Ramos (cell line): ENCODE measurements around the gene AQP12A.

Experiments
- in situ Hi-C: fragments of 300-500 bp; cut with MboI; formaldehyde crosslinking; loops from one replicate; pipeline ENCODE4 v1.14.3; 2022; ENCODE audit warnings: low sequenced_read_pairs; ENCODE audit not compliant: unreplicated experiment

The AQP12A gene

DNA sequence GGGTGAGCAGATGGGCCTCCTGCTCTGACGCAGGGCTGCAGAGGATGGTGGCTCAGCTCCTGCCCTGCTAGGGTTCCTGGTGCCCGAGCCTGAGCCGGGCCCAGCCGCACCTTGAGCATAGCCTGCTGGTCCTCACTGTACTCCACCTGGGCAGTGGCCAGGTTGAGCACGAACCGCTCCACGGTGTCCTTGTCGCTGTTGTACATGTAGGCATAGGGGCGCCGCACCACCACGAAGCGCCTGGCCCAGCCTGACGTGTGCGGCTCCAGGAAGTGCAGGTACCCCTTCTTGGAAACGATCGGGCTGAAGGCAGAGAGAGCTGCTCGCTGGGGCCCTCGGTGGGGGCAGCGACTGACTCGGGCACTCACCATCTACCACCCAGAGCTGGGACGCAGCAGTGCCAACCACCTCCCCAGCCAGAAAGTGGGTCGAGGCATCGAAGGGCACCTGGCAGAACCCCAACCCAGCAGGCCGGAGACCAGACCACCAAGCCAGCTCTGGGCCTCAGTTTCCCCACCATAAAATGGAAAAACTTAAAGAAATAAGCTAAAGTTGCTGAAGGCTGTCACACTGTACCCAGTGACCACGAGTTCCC lies 27.3 kb downstream of the AQP12A start:
- in situ Hi-C loops, result loop anchor here (25.0 kb wide), 1 partner anchor 207 kb away; no protein-coding TSS in a partner anchor

DNA sequence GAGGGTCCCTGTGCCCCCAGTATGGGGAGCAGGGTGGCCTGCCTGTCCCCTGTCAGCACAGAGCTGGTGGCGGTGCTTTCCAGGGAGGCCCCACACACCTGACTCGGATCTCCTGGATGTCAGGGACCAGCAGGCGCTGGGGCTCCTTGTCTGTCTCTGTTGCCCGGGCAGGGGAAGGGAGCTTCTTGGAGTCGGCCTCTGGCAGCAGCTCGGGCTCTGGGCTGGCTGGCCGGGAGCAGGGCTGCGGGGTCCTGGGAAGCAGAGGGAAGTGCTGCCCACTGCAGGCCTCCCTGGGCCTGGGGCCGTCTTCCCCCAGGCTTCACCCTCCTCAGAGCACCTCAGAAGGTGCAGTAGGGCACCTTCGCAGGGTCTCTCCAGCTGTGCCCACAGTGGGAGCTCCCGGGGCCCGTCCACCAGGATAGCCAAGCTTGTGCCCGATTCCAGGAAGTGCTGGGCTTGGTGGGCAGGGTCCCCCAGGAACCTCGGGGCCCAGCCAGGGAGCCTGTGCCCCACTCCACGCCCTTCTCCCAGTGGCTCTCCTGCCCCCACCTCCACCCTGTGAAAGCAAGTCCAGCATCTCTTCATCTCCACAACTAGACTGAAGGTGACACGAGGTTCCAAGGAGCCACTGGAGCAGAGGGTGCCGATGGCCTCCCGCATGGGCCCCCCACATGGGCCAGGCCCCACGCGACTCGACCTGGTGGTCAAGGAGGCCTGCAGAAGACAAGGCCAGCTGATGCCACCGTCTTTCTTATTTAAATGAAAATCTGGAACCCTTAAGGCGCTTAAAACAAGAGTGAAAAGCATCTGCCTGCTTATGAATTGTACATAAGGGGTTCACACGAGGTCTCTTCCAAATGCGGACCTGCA lies 28.2 kb downstream of the AQP12A start:
- in situ Hi-C loops, result loop anchor here (25.0 kb wide), 1 partner anchor 208 kb away; no protein-coding TSS in a partner anchor

DNA sequence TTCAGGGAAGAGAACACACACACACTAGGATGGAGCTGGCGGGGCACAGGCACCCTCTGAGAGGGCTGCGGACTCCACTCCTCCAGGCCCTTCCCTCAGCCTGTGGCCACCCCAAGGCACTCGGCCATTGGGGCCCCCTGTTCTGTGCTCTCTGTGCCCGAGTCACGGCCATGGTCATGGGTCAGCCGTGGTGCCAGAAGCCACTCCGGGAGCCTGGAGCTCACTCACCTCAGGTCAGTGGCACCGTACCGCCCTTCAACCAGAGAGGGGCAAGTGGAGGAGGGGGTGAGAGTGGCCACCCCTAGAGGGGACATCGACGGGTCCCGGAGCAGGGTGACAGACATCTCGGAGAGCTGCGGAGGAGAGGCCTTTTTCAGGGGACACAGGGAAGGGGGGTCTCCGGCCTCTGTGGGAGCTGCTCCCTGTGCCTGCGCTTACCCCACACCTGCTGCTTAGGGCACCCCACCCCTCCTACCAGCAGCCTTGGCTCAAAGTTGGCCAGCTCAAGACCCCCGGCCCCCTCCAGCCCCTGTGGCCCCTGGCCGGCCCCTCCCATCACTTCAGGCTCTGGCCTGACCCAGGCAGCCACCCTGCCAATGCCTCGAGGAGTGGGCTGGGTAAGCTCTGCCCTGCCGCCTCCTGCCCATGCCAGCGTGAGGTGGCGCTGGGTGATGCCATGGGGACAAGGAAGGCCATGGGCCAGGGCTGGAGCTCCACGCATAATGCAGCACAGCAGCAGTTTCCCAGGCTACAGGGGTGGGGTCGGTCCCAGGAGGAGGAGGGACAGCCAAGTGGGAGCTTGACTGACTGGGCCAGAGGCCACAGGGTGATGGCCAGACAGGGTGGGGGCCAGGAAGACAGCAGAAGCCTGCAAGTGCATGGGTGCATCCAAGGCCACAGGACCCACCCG lies 29.3 kb downstream of the AQP12A start:
- in situ Hi-C loops, result loop anchor here (25.0 kb wide), 1 partner anchor 209 kb away; no protein-coding TSS in a partner anchor

DNA sequence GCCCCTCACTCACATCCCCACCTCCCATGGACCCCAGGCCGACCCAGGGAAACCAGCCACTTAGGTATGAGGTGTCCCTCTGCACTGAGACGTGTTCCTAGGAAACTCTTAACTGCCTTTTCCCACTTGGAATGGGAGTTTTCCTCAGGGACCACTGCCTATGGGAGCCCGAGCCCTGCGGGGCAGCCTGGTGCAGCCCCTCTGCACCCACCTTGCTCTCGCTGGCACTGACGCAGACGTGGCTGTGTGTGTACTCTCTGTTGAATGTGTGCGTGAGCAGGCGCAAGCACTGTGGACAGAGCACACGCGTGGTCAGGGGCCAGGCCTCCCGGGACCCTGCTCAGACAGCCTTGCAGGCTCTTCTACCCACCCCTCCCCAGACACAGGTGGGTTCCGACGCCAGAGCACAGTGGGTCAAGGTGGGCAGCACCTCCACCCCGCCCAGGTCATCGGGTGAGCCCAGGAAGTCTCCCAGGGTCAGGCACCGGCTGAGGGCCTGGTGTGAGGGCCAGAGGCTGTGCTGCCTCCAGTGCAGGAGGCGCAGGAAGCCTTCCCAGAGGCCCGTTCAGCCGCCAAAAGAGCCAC lies 30.0 kb downstream of the AQP12A start:
- in situ Hi-C loops, result loop anchor here (25.0 kb wide), 1 partner anchor 209 kb away; no protein-coding TSS in a partner anchor

DNA sequence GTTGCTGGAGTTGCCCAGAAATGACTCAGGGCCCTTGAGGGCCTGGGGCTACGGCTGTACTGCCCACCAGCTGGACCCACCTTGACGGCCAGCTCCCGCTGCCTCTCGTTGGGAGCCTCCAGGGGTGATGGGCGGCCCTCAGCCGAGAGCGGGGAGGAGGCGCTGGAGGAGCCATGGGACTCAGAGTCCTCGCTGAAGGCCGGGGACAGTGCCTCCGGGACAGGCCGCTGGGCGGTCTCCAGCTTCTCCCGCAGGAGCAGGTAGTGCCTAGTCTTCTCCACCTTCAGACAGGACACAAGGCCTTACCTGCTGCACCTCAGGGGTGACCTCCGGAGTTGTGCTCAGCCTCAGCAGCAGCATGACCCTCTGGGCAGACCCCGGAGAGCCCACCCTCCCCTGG lies 30.7 kb downstream of the AQP12A start:
- in situ Hi-C loops, result loop anchor here (25.0 kb wide), 1 partner anchor 210 kb away; no protein-coding TSS in a partner anchor

DNA sequence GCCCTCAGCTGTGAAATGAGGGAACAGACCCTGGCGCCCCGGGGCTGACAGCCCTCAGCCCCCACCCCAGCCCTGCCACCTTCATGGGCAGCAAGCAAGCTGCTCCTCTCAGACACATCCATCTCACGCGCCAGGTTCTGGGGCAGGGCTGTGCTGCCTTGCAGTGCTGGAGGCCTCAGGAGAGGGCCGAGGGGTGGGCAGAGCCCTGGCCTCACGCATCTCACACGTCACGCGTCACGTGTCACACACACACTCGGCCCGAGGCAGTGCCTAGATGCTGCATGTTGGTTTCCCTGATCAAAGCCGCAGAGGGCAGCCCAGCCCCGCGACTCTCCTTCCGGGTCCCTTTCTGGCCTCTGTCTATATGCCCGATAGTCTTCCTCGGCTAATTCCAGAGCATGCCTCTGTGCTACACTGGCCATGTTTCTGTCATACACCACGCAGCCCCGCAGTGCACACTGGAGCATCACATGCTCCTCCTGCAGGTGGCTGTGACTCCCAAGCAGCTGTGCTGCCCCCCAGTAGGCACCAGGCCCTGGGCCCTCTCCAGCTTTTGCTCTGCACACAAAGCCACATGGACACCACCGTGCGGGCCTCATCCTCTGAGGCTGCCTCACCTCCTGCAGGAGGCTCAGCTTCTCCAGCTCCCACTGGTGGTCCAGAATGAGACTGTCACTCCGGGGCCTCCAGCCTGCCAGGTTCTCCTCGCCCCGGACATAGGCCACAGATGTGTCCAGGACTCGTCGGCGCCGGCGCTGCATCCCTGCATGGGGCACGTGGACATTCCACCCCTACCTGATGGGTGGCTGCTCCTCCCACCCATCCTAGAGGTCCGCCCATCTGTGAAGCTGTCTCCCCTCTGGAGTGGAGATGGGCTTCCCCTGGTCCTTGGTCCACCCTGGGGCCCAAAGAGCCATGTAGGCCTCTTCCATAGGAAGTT lies 31.4 kb downstream of the AQP12A start:
- in situ Hi-C loops, result loop anchor here (25.0 kb wide), 1 partner anchor 211 kb away; no protein-coding TSS in a partner anchor

DNA sequence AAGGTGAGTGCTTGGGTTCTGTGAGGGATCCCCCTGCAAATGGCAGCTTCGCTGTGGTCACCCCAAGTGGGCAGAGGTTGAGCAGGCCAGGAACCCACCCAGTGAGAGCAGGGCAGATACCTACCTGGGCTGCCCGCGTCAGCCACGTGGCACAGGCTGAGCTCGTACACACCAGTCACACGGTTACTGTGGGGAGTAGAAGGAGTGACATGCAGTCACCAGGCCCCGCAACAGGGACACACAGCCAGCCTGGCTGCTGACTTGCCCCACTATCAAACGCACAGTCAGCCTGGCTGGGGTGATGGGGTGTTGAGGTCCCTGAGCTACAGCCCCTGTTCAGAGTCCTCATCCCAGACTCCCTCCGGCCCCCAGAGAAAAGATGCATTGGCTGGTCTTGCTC lies 32.2 kb downstream of the AQP12A start:
- in situ Hi-C loops, result loop anchor here (25.0 kb wide), 1 partner anchor 212 kb away; no protein-coding TSS in a partner anchor

DNA sequence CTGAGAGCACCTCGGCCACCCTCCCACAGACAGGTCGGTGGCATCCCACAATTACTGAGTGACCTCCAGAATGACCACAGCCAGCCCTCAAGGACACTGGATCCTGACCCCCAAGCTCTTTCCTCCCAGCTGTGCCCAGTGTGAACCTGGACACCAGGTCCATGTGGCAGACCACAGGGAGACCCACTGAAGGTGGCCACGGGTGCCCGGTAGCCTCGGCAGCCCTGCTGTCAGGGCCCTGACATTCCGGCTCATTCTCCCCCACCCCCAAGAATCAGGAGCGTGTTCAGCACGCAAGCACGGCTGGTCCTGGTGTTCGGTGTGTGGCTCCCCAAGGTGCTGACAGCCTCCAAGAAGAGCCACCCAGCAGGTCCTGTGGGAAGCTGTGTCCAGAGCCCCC lies 32.8 kb downstream of the AQP12A start:
- in situ Hi-C loops, result loop anchor here (25.0 kb wide), 1 partner anchor 212 kb away; no protein-coding TSS in a partner anchor

DNA sequence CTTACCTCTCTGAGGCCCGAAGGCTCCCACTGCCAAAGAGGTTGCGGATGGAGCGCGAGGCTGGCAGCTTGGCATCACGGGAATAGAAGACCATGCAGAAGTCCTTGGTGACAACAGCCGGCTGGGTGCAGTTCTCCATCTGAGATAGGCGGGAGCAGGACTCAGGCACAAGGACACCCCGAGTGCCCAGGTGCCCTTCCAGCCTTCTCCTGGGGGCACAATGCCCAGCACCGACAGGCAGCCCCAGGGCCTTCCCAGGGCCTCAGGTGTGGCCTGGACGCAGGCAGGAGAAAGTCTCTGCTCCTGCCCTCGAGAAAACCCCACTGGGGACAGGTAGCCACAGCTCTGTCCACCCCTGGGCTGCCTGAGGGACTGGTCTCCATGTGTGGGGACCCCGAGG lies 33.6 kb downstream of the AQP12A start:
- in situ Hi-C loops, result no loop called here

DNA sequence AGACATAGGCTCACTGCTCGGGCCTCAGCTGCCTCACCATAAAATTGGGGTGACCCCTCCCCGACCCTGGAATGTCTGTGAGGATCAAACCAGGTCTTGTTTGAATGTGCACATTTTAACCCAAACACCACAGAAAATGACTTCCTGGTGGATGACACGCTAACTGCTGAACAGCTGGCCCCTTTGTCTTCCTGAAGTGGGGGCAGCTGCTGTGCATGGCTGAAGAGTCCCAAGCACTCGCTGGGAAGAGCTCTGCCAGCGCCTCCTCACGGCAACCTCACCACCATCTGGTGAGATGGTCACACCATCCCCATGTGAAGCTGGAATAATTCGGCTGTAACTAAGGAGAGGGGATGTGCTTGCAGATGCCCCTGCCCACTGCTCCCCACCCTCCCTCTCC lies 34.0 kb downstream of the AQP12A start:
- in situ Hi-C loops, result no loop called here

DNA sequence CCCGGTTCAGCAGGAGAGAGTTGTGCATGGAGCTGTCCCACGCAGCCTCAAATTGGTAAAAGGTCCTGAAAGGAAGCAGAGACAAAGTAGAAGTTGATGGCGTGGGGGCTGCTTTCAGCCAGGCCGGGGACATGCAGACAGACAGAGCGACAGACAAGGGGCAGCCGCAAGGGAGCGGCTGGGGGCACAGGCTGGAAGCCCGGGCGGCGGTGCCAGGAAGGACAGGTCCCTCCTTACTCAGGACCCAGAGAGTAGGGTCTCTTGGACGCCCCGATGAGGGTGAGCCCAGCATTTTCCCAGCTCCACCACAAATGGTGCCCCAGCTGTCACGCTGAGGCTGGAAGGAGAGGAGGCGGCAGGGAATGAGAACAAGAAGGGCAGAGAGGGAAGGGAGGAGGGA lies 35.2 kb downstream of the AQP12A start:
- in situ Hi-C loops, result no loop called here

DNA sequence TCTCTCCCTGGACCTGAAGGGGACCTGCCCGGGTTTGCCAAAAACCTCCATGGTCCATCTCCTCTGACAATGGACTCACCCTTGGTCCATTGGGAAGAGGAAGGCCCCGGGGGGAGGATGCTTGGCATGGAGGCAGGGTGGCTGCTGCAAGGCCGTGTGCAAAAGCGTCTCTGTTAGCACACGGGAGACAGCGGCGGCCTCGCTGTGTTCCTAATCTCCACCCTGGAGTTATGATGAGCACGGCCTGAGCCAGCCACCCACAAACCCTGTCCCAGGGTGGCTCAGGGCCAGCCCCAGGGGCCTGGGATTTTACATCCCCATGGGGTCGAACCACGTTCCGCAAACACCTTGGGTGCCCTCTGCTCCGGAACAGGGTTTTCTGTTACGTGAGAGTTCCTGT lies 35.8 kb downstream of the AQP12A start:
- in situ Hi-C loops, result no loop called here

DNA sequence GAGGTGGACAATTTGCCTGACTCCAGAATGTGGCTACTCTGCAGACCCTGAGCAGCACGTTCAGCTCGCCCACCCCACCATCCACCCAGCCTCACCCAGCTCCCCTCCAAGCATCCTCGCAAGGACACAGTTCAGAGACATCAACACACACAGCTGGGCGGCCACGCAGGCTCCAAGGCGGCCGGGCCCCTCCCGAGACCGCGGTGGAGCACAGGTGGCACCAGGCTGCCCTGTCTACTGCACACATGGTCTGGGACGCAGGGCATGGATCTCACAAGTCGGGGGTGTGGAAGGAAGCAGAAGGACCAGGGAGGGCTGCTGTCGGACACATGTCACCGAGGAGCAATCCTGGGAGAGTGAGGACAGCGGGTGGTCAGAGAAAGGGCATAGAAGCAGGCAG lies 36.2 kb downstream of the AQP12A start:
- in situ Hi-C loops, result no loop called here

DNA sequence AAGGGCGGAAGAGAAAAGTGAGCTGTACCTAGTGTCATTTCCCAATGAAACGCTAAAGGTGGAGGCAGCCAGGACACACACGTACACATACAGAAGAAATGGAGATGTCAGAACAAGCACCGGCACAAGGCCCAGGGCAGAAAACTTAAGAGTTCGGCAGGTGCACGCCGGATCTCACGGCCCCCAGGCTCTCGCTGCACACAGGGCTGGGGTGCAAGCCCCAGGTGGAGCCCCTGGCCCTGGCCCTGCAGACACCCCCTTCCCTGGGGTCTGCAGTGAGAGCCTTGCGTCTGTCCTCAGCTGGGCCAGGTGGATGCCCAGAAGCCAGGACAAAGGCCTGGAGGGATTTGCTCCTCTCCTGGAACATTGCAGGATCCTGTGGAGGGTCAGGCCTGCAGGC lies 36.7 kb downstream of the AQP12A start:
- in situ Hi-C loops, result no loop called here

DNA sequence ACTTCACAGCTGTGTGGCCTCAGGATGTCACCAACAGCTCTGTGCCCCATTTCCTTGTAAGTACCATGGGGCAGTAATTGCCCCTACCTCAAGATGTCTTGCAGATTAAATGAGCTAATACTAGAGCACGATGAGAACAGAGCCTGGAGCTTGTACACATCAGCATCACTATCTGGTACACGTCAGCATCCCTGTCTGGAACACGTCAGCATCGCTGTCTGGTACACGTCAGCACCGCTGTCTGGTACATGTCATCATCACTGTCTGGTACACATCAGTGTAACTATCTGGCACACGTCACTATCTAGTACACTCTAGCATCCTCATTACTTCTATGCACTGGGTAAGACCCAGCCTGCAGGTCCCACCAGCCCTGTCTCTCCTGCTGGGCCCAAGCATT lies 37.2 kb downstream of the AQP12A start:
- in situ Hi-C loops, result no loop called here

DNA sequence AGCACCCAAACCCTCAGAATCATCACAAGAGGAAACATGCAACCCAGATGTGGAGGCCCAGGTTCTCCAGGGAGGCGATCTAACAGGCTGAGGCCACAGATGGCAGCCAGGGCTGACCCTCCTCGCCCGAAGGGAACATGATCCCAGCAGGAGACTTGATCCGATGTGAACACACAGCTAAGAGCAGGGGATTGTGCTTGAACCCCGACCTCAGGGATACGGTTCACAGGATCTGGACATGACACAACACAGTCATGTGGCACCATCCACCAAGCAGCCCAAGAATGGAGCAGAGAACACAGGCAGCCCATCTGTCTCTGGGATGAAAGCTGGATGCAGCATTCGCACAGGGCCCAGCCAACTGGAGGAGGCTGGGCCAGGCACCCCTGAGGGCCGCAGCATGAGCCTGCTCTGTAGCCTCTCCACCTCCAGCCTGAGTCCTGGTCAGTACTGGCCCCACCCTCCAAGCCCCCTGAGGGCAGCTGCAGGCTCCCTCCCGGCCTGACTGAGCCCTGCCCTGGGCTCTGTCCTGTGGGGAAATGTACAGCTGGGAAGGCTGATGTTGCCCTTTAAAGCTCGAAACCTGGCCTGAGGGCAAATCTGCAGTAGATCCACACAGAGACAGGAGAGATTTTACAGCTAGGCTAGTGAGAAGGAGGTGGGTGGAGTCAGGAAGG lies 39.0 kb downstream of the AQP12A start:
- in situ Hi-C loops, result no loop called here

DNA sequence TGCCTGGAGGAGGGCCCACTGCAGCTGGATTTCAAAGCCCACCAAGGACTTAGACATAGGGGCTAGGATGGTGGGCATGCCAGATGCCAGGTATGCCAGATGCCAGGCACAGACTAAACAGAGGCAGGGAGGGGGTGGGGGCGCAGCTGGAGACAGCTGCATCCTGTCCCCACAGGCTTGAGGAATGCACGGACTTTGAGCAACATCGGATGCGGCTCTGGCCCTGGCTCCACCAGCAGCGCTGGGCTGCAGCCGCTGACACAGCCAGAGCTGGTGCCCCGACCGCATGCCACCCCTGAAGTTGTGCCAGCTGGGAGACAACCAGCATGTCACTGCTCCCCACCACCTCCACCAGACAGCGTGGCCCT lies 39.5 kb downstream of the AQP12A start:
- in situ Hi-C loops, result no loop called here

DNA sequence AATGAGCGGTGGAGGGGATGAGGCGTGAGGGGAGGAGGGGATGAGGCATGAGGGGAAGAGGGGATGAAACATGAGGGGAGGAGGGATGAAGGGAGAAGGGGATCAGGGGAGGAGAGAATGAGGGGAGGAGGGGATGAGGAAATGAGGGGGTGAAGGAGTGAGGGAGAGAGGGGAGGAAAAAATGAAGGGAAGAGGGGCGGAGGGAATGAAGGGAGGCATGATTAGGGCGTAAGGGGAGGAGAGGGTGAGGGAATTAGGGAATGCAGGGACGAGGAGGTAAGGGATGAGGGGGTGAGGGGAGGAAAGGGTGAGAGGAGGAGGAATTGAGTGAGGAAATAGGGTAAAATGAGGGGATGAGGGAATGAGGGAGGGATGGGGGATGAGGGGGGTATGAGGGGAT lies 40.5 kb downstream of the AQP12A start:
- in situ Hi-C loops, result no loop called here
